Measurements from ENCODE around the gene STK11IP. TPM values are rescaled to one million over a fixed set of nuclear protein-coding genes. Genes with fewer than 3 reads are reported as not detected.

STK11IP gene
- total RNA-seq, 4 donors from 2014 or later = 12.3 to 21.3 (median 14.4) TPM

DNA sequence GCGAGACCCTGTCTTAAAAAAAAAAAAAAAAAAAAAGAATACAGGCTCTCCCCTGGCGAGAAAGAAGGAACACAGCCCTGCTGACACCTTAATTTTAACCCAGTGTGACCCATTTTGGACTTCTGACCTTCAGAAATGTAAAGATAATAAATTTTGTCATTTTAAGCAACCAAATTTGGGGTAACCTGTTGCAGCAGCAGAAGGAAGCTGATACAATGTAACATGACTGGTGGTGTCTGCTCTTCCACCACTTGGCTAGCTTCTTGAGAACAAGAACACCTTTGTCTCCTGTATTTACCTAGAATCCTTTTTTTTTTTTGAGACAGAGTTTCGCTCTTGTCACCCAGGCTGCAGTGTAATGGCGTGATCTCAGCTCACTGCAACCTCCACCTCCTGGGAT is 6.6 kb upstream of the STK11IP start:
- no peaks in the 10 kb centered on the region for H3K36me3 ChIP-seq
- H3K27ac ChIP-seq = no peak overlapping the region
- no peak for DNase-seq
- H3K9me3 ChIP-seq = no peaks in the 10 kb centered on the region
- TF ChIP-seq POLR2A (IDR thresholded peaks at IDR 0.05) (no peak), CTCF (IDR thresholded peaks at IDR 0.05) (no peak)
- no peaks in the 10 kb centered on the region for H3K4me1 ChIP-seq
- intact Hi-C loops (cut with DNase I) = no loop called here
- H3K27me3 ChIP-seq = peaks cover 0 to 9% (median 0%) of the 10 kb centered on the region in 4 donors
- WGBS, 2 donors = 62 to 67% methylated on average over 4 of the region's 4 CpGs
- no peak overlapping the region for H3K4me3 ChIP-seq

GRCh38 chr2:219592736-219593135 is 4.9 kb upstream of the STK11IP start:
- intact Hi-C loops (cut with DNase I) = no loop called here
- no peak overlapping the region for H3K4me3 ChIP-seq
- H3K36me3 ChIP-seq = no peaks in the 10 kb centered on the region
- H3K9me3 ChIP-seq = no peaks in the 10 kb centered on the region
- H3K4me1 ChIP-seq = peaks cover 0 to 9% (median 5%) of the 10 kb centered on the region in 3 donors
- DNase-seq = no peak
- TF ChIP-seq CTCF (IDR thresholded peaks at IDR 0.05) (no peak), POLR2A (IDR thresholded peaks at IDR 0.05) (no peak)
- 50 to 64% methylated on average over 6 of the region's 6 CpGs for whole genome bisulfite sequencing, 2 donors
- H3K27me3 ChIP-seq = peaks cover 0 to 9% (median 0%) of the 10 kb centered on the region in 4 donors
- H3K27ac ChIP-seq = no peak overlapping the region

DNA sequence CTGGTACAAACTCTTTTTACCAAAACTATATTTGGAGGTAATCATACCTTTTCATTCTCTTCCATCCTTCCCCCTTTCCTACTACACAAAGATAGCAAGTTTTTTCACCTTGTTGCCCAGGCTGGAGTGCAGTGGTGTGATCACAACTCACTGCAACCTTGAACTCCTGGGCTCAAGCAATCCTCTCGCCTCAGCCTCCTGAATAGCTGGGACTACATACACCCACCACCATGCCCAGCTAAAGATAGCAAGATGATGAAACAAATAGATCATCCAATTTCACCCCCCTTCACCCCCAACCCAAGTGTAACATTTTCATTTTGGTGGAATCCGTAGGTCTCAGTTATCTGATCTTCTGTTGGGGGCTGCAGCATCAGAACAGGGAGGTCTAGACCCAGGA is 4.5 kb upstream of the STK11IP start:
- no peak for DNase-seq
- no peak overlapping the region for H3K27ac ChIP-seq
- intact Hi-C loops (cut with DNase I) = no loop called here
- peaks cover 0 to 9% (median 0%) of the 10 kb centered on the region in 4 donors for H3K27me3 ChIP-seq
- H3K36me3 ChIP-seq = no peaks in the 10 kb centered on the region
- WGBS, 2 donors = 78 to 95% methylated on average over 2 of the region's 2 CpGs
- TF ChIP-seq POLR2A (IDR thresholded peaks at IDR 0.05) = no peak
- no peak for TF ChIP-seq CTCF (IDR thresholded peaks at IDR 0.05)
- H3K4me3 ChIP-seq = no peak overlapping the region
- no peaks in the 10 kb centered on the region for H3K9me3 ChIP-seq
- H3K4me1 ChIP-seq = peaks cover under 1 to 11% (median 5%) of the 10 kb centered on the region in 3 donors

DNA sequence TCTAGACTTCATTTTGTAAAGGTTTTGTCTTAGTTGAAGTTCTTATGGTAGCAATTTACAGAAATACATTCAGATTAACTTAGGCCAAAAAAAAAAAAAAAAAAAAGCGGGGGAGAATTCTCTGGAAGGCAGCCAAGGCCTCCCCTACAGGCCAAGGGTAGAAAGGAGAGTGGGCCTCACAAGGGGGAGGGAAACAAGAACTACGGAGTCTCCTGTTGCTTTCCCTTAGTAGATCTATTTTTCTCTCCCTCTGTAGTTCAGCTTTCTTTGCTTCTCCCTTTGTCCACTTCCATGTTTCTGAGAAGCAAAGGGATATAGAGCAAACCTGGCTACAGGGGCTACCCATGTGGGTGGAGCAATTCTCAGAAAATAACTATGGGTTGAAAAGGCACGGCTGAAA is 2.4 kb upstream of the STK11IP start:
- Histone ChIP-seq H3K4me3 (no peak overlapping the region), H3K9me3 (no peaks in the 10 kb centered on the region), H3K27me3 (peaks cover 0 to 4% (median 0%) of the 10 kb centered on the region in 4 donors), H3K4me1 (peaks cover 5 to 21% (median 9%) of the 10 kb centered on the region in 3 donors), H3K27ac (no peak overlapping the region), H3K36me3 (no peaks in the 10 kb centered on the region)
- no peak for DNase-seq
- WGBS, 2 donors = 38 to 40% methylated on average over 3 of the region's 3 CpGs
- intact Hi-C loops (cut with DNase I) = no loop called here
- no peak for TF ChIP-seq CTCF (IDR thresholded peaks at IDR 0.05)
- no peak for TF ChIP-seq POLR2A (IDR thresholded peaks at IDR 0.05)

DNA sequence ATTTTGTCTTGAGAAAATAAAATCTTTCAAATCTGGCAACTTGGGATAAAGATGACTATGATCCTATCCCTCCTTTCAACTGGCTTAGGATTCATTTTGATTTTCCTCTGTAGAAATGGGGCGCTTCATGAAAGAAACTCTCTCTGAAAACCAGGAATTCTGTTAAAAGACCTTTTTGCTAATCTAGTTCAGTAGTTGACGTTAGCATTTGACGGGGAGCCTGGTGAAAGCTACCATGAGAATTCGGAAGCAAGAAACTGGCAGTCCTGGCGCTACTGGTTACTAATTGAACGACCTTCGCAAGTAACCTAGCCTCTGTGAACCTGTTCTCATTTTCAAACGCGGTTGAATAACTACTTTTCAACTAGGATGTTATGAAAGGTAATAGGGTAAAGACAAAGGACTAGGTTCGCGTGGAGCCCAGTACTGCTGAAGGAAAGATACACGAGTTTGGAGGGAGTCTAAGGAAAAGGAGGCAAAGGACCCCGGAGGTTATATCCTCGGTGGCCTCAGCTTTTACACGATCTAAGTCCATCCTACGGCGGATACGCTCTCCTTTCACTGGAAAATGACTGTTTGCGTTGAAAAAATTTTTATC is 604 bp upstream of the STK11IP start:
- intact Hi-C loops (cut with DNase I) = no loop called here
- 10 to 13% methylated on average over 19 of the region's 19 CpGs for WGBS, 2 donors
- Histone ChIP-seq H3K9me3 (no peaks in the 10 kb centered on the region), H3K4me1 (peaks cover 5 to 21% (median 9%) of the 10 kb centered on the region in 3 donors), H3K27ac (peak overlapping the region; percentile 89 to 93 (median 92)), H3K27me3 (no peaks in the 10 kb centered on the region), H3K4me3 (peak overlapping the region; percentile 69 to 86 (median 74)), H3K36me3 (peaks cover 4 to 12% (median 6%) of the 10 kb centered on the region in 3 donors)
- TF ChIP-seq CTCF (IDR thresholded peaks at IDR 0.05) = no peak
- no peak for TF ChIP-seq POLR2A (IDR thresholded peaks at IDR 0.05)
- DNase-seq = no peak

Measured in esophagus squamous epithelium (tissue), 5 donors.